Neural progenitor cell (in vitro differentiated cells): ENCODE measurements around the gene TRAIP.

Source experiments
- EZH2 ChIP-seq: fragments of 200-600 bp; sonication (generic); IDR thresholded peaks from 2 replicates; pipeline ENCODE4 v1.6.1; 2017; ENCODE audit warnings: antibody characterized with exemption, mild to moderate bottlenecking, moderate library complexity
- EZH2phosphoT487 ChIP-seq: fragments of 200-600 bp; sonication (generic); IDR thresholded peaks from 2 replicates; pipeline ENCODE4 v1.6.1; 2017; ENCODE audit warnings: antibody characterized with exemption
- TF ChIP-seq, protein P1 (sequence below): fragments of 200-600 bp; sonication (generic); IDR thresholded peaks from 2 replicates; pipeline ENCODE4 v1.5.1; 2017; ENCODE audit warnings: antibody characterized with exemption, mild to moderate bottlenecking

DNA sequence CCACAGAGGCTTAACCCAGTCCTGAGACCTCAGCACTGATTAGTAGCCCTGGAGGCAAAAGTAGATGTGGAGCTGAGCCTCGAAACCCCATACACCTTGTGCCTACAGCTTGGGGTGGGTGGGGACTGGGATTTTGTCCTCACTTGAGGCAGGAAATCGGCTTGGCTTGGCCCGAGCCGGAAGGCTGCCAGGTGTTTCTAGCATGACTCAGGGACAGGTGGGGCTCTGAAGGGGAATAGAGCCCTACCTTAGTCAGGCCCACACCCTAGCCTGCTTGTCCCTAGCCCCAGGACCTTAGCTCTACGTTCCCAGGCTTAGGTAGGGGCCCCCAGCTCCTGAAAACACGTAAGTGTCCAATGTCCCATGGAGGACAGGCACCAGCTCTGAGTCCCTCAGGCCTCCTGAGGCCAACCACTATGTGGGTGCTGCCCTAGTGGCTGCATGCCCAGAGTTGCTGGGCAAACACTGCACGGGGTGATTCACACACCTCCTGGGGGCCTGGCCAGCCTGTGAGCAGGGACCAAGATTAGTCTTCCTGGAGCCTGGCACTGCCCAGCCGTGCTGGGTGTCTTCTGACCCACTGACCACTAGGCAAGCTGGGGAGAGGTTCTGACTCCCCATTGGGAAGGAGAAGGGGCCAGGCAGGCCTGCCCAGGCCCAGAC lies 44.3 kb upstream of the TRAIP start:
- TF ChIP-seq, protein P1, sequence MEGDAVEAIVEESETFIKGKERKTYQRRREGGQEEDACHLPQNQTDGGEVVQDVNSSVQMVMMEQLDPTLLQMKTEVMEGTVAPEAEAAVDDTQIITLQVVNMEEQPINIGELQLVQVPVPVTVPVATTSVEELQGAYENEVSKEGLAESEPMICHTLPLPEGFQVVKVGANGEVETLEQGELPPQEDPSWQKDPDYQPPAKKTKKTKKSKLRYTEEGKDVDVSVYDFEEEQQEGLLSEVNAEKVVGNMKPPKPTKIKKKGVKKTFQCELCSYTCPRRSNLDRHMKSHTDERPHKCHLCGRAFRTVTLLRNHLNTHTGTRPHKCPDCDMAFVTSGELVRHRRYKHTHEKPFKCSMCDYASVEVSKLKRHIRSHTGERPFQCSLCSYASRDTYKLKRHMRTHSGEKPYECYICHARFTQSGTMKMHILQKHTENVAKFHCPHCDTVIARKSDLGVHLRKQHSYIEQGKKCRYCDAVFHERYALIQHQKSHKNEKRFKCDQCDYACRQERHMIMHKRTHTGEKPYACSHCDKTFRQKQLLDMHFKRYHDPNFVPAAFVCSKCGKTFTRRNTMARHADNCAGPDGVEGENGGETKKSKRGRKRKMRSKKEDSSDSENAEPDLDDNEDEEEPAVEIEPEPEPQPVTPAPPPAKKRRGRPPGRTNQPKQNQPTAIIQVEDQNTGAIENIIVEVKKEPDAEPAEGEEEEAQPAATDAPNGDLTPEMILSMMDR, result no peak
- TF ChIP-seq EZH2phosphoT487 (no peak), EZH2 (no peak)
